AG08396 (cell line): ENCODE measurements around the gene SLC6A18.

Experiments
- DNase-seq: peaks from one replicate; pipeline ENCODE4 v3.0.0; 2012; ENCODE audit warnings: low spot score, mixed read lengths

The SLC6A18 gene

GRCh38 chr5:1187234-1187949 lies 37.8 kb upstream of the SLC6A18 start:
- DNase-seq: no peak

- no peak for DNase-seq
These were observed 37.2 kb upstream of the SLC6A18 start for GRCh38 chr5:1187950-1188334.

GRCh38 chr5:1188464-1188863 lies 36.7 kb upstream of the SLC6A18 start:
- no peak for DNase-seq

- no peak for DNase-seq
These were observed 35.9 kb upstream of the SLC6A18 start for GRCh38 chr5:1189269-1189668.

- no peak for DNase-seq
These were observed 34.9 kb upstream of the SLC6A18 start for GRCh38 chr5:1190278-1190677.

- DNase-seq: no peak
These were observed 34.3 kb upstream of the SLC6A18 start for GRCh38 chr5:1190837-1191239.

- no peak for DNase-seq
These were observed 32.1 kb upstream of the SLC6A18 start for GRCh38 chr5:1192971-1193590.

GRCh38 chr5:1193591-1193985 lies 31.6 kb upstream of the SLC6A18 start:
- no peak for DNase-seq

GRCh38 chr5:1194378-1194777 lies 30.8 kb upstream of the SLC6A18 start:
- DNase-seq: no peak

- no peak for DNase-seq
These were observed 29.7 kb upstream of the SLC6A18 start for GRCh38 chr5:1195439-1195838.

- DNase-seq: no peak
These were observed 29.3 kb upstream of the SLC6A18 start for GRCh38 chr5:1195916-1196315.

- DNase-seq: no peak
These were observed 28.6 kb upstream of the SLC6A18 start for GRCh38 chr5:1196562-1196961.

GRCh38 chr5:1197876-1198666 lies 27.1 kb upstream of the SLC6A18 start:
- no peak for DNase-seq

GRCh38 chr5:1199340-1199648 lies 25.9 kb upstream of the SLC6A18 start:
- no peak for DNase-seq

GRCh38 chr5:1199649-1200494 lies 25.3 kb upstream of the SLC6A18 start:
- DNase-seq: no peak

GRCh38 chr5:1200495-1201326 lies 24.5 kb upstream of the SLC6A18 start:
- DNase-seq: no peak

GRCh38 chr5:1201327-1202025 lies 23.7 kb upstream of the SLC6A18 start, which contains the start of gene SLC6A19:
Gene SLC6A19 (plus strand): TSS chr5:1201595. CDS start chr5:1201651, 56 bp downstream.
- no peak for DNase-seq

- DNase-seq: no peak
These were observed 23.0 kb upstream of the SLC6A18 start for GRCh38 chr5:1202026-1202797.

- no peak for DNase-seq
These were observed 22.4 kb upstream of the SLC6A18 start for GRCh38 chr5:1202798-1203185.
